GM13976 (cell line): ENCODE results near the gene RPLP1.

ENCODE experiments used
- DNase-seq: peaks from one replicate; pipeline ENCODE4 v3.0.0; 2012; ENCODE audit warnings: low spot score
- in situ Hi-C: fragments of 300-500 bp; cut with MboI; formaldehyde crosslinking; loops from one replicate; pipeline ENCODE4 v1.12.0; 2022; ENCODE audit warnings: low sequenced_read_pairs, mixed read lengths, inconsistent platforms; ENCODE audit not compliant: unreplicated experiment
- TF ChIP-seq, protein P1 (sequence below): IDR thresholded peaks from 2 replicates; pipeline ENCODE4 v1.5.1; 2012; ENCODE audit warnings: borderline replicate concordance, mild to moderate bottlenecking; ENCODE audit not compliant: insufficient read depth; ENCODE audit errors: extremely low read depth, missing control alignments, control extremely low read depth

Gene RPLP1

DNA sequence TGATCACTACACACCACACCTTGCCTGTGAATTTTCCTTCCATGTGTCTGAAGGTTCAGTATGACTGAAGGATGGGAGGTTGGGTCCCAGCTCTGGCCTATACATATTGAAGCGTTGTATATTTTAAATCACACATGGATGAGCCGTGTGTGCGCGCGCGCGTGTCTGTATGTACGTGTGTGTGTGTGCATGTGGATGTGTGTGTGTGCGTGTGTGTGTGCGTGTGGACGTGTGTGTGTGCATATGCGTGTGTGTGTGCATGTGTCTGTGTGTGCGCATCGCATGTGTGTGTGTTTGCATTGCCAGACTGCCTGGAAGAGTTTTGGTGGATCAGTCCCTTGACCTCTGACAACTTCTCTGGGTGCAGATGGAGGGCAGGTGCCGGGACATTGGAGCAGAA, 45.7 kb downstream of the RPLP1 start:
- TF ChIP-seq, protein P1, sequence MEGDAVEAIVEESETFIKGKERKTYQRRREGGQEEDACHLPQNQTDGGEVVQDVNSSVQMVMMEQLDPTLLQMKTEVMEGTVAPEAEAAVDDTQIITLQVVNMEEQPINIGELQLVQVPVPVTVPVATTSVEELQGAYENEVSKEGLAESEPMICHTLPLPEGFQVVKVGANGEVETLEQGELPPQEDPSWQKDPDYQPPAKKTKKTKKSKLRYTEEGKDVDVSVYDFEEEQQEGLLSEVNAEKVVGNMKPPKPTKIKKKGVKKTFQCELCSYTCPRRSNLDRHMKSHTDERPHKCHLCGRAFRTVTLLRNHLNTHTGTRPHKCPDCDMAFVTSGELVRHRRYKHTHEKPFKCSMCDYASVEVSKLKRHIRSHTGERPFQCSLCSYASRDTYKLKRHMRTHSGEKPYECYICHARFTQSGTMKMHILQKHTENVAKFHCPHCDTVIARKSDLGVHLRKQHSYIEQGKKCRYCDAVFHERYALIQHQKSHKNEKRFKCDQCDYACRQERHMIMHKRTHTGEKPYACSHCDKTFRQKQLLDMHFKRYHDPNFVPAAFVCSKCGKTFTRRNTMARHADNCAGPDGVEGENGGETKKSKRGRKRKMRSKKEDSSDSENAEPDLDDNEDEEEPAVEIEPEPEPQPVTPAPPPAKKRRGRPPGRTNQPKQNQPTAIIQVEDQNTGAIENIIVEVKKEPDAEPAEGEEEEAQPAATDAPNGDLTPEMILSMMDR, result no peak
- no peak for DNase-seq
- in situ Hi-C loops, result loop anchor here (25.0 kb wide), 1 partner anchor 989 kb away; no protein-coding TSS in a partner anchor

DNA sequence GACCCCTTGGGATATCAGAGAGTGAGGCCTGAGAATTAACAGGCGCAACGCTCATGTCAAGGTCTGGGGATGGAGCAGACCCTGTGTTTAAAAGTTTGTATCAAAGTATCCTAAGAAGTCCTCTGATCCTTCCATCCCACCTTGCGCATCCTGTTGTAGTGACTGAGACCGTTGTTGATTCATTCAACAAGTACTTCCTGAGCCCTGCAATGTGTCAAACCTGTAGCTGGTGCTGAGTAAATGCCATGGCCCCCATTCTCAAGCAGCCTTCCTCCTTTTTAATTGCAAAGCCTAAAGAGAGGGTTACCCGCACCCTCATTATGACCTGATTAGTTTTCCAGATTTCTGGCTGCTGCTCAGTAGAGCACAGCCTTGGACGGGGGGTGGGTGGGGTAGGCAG, 46.4 kb downstream of the RPLP1 start:
- in situ Hi-C loops, result loop anchor here (25.0 kb wide), 1 partner anchor 988 kb away; no protein-coding TSS in a partner anchor
- TF ChIP-seq, protein P1, result no peak
- DNase-seq, result no peak

DNA sequence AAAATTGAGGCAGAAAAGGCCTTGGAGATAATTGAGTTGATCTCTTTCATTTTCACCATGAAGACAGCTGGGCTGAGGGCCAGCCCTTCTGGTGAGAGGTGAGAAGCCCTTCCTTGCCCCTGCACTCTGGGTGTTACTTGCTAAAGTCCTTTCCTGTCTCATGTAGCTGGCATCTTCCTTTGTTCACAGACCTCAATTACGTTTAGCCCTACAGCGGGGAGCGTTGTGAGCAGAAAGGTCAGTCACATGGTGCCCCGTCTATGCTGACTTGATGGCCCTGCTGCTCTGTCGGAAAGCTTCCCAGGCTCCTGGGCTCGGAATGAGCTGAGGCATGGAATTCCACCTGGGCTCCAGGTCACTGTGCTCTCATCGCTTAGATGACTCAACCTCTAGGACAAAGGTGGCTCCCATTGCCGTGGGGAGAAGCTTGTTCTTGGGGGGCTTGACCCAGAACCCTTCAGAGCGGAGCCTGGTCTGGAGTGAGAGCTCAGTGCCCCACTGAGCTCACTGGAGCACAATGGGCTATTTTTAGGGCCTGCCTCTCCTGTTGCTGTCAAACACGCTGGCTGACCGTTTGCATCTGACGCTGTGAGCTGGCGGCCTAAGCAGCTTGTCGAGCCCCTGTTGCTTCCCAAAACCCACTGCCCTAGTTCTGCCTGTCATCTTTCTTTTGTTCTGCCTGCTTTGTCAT, 47.0 kb downstream of the RPLP1 start:
- TF ChIP-seq, protein P1, result no peak
- no peak for DNase-seq
- in situ Hi-C loops, result loop anchor here (25.0 kb wide), 1 partner anchor 988 kb away; no protein-coding TSS in a partner anchor

GRCh38 chr15:69500339-69500738, 47.7 kb downstream of the RPLP1 start:
- TF ChIP-seq, protein P1, result no peak
- no peak for DNase-seq
- in situ Hi-C loops, result no loop called here

- in situ Hi-C loops, result no loop called here
- TF ChIP-seq, protein P1, result no peak
- DNase-seq, result no peak
These were observed 48.8 kb downstream of the RPLP1 start for GRCh38 chr15:69501456-69501855.

GRCh38 chr15:69502470-69503045, 49.9 kb downstream of the RPLP1 start:
- in situ Hi-C loops, result no loop called here
- TF ChIP-seq, protein P1, result no peak
- no peak for DNase-seq
